H9 (cell line): ENCODE data around the gene CC2D2B. TPM values are rescaled to one million over a fixed set of nuclear protein-coding genes. Genes with fewer than 3 reads are reported as not detected.
"Not testable (repeated sequence)": the region's sequence is repeated elsewhere in the genome, so short reads cannot be mapped to it uniquely, and the experiment has no call there.

ENCODE experiments used
- DNase-seq: peaks from one replicate; pipeline ENCODE4 v3.0.0-alpha.2; 2017
- H2AFZ ChIP-seq: one replicate; pipeline ENCODE4 v1.6.1; 2013; ENCODE audit warnings: mild to moderate bottlenecking, low read length, control low read depth, moderate library complexity
- H2AK5ac ChIP-seq: 2 replicates; pipeline ENCODE4 v1.6.1; 2013; ENCODE audit warnings: low read length, control low read depth, mixed read lengths; ENCODE audit not compliant: insufficient read length
- H2BK120ac ChIP-seq: one replicate; pipeline ENCODE4 v1.6.1; 2013; ENCODE audit warnings: low read depth, mild to moderate bottlenecking, low read length, control low read depth, inconsistent platforms; ENCODE audit not compliant: poor library complexity, severe bottlenecking
- H2BK12ac ChIP-seq: 2 replicates; pipeline ENCODE4 v1.6.1; 2013; ENCODE audit warnings: low read length, control low read depth, mixed read lengths, low read depth; ENCODE audit not compliant: insufficient read length
- H2BK15ac ChIP-seq: 2 replicates; pipeline ENCODE4 v1.6.1; 2013; ENCODE audit warnings: low read depth, low read length, control low read depth
- H2BK20ac ChIP-seq: one replicate; pipeline ENCODE4 v1.6.1; 2013; ENCODE audit warnings: low read depth, mild to moderate bottlenecking, low read length, control low read depth, inconsistent platforms; ENCODE audit not compliant: poor library complexity, severe bottlenecking
- H2BK5ac ChIP-seq: 2 replicates; pipeline ENCODE4 v1.6.1; 2013; ENCODE audit warnings: low read length, control low read depth, mixed read lengths; ENCODE audit not compliant: insufficient read length
- H3K14ac ChIP-seq: 2 replicates; pipeline ENCODE4 v1.6.1; 2013; ENCODE audit warnings: low read length, control low read depth; ENCODE audit not compliant: insufficient read depth
- H3K18ac ChIP-seq: 2 replicates; pipeline ENCODE4 v1.6.1; 2013; ENCODE audit warnings: low read depth, mild to moderate bottlenecking, mixed read lengths, low read length, control low read depth; ENCODE audit not compliant: insufficient read length
- H3K23ac ChIP-seq: 2 replicates; pipeline ENCODE4 v1.6.1; 2013; ENCODE audit warnings: low read length, control low read depth, mixed read lengths, low read depth; ENCODE audit not compliant: insufficient read length
- H3K23me2 ChIP-seq: 2 replicates; pipeline ENCODE4 v1.6.1; 2013; ENCODE audit warnings: low read depth, mild to moderate bottlenecking, mixed read lengths, low read length, control low read depth; ENCODE audit not compliant: insufficient read length, poor library complexity, severe bottlenecking
- H3K27ac ChIP-seq: 2 replicates; pipeline ENCODE4 v1.5.1; 2013; ENCODE audit warnings: low read length, control low read depth, mixed read lengths, low read depth; ENCODE audit not compliant: insufficient read length
- H3K27me3 ChIP-seq: 2 replicates; pipeline ENCODE4 v1.6.1; 2013; ENCODE audit warnings: low read length, control low read depth, inconsistent platforms; ENCODE audit not compliant: insufficient read depth
- H3K4ac ChIP-seq: 2 replicates; pipeline ENCODE4 v1.6.1; 2013; ENCODE audit warnings: low read depth, mild to moderate bottlenecking, control low read depth, inconsistent platforms, low read length, moderate library complexity
- H3K4me1 ChIP-seq: 2 replicates; pipeline ENCODE4 v1.6.1; 2013; ENCODE audit warnings: low read length, control low read depth, inconsistent platforms; ENCODE audit not compliant: insufficient read depth
- H3K4me2 ChIP-seq: 2 replicates; pipeline ENCODE4 v1.6.1; 2013; ENCODE audit warnings: low read length, control low read depth, mixed read lengths; ENCODE audit not compliant: insufficient read length, insufficient read depth
- H3K56ac ChIP-seq: 2 replicates; pipeline ENCODE4 v1.6.1; 2013; ENCODE audit warnings: low read depth, mild to moderate bottlenecking, mixed read lengths, low read length, control low read depth; ENCODE audit not compliant: insufficient read length
- H3K79me1 ChIP-seq: 2 replicates; pipeline ENCODE4 v1.6.1; 2013; ENCODE audit warnings: low read depth, mild to moderate bottlenecking, moderate library complexity, low read length, control low read depth, inconsistent platforms; ENCODE audit not compliant: insufficient read depth, poor library complexity, severe bottlenecking
- H3K79me2 ChIP-seq: 2 replicates; pipeline ENCODE4 v1.6.1; 2013; ENCODE audit warnings: low read length, control low read depth, inconsistent platforms; ENCODE audit not compliant: insufficient read depth
- H3K9ac ChIP-seq: 2 replicates; pipeline ENCODE4 v1.6.1; 2013; ENCODE audit warnings: low read length, control low read depth, mixed read lengths; ENCODE audit not compliant: insufficient read length; ENCODE audit errors: extremely low read depth
- H3K9me3 ChIP-seq: one replicate; pipeline ENCODE4 v1.6.1; 2013; ENCODE audit warnings: low read depth, low read length, inconsistent platforms; ENCODE audit not compliant: control insufficient read depth
- H3T11ph ChIP-seq: one replicate; pipeline ENCODE4 v1.6.1; 2013; ENCODE audit warnings: mild to moderate bottlenecking, low read length, control low read depth, inconsistent platforms
- H4K20me1 ChIP-seq: one replicate; pipeline ENCODE4 v1.6.1; 2013; ENCODE audit not compliant: control insufficient read depth, insufficient read length, insufficient read depth
- H4K5ac ChIP-seq: 2 replicates; pipeline ENCODE4 v1.6.1; 2013; ENCODE audit warnings: low read depth, mild to moderate bottlenecking, mixed read lengths, low read length, control low read depth; ENCODE audit not compliant: insufficient read length
- H4K8ac ChIP-seq: replicated peaks from 2 replicates; pipeline ENCODE4 v1.6.1; 2013; ENCODE audit warnings: low read length, control low read depth, mixed read lengths, low read depth; ENCODE audit not compliant: insufficient read length
- H4K91ac ChIP-seq: 2 replicates; pipeline ENCODE4 v1.6.1; 2013; ENCODE audit warnings: low read depth, mild to moderate bottlenecking, moderate library complexity, mixed read lengths, low read length, control low read depth; ENCODE audit not compliant: insufficient read length
- H3K27ac Mint-ChIP-seq, 3 experiments: 2 replicates in 2 of 3; 3 replicates in 1 of 3; pipeline ENCODE4 v1.8.0; 2020 to 2021; ENCODE audit warnings: mixed read lengths in 3 of 3, mild to moderate bottlenecking in 1 of 3, moderate library complexity in 1 of 3
- H3K27me3 Mint-ChIP-seq: 2 replicates; pipeline ENCODE4 v1.8.0; 2021; ENCODE audit warnings: low read depth, mild to moderate bottlenecking, moderate library complexity, mixed read lengths
- H3K36me3 Mint-ChIP-seq, 3 experiments: 2 replicates in 2 of 3; 3 replicates in 1 of 3; pipeline ENCODE4 v1.8.0; 2020 to 2021; ENCODE audit warnings: low read depth in 3 of 3, mixed read lengths in 3 of 3; ENCODE audit not compliant: insufficient read depth in 1 of 3
- H3K4me1 Mint-ChIP-seq, 2 experiments: 2 replicates each; pipeline ENCODE4 v1.8.0; 2020; ENCODE audit warnings: mixed read lengths in 2 of 2
- H3K4me3 Mint-ChIP-seq, 2 experiments: 2 replicates in 1 of 2; 3 replicates in 1 of 2; pipeline ENCODE4 v1.8.0; 2020 to 2021; ENCODE audit warnings: mild to moderate bottlenecking in 2 of 2, mixed read lengths in 2 of 2, moderate library complexity in 1 of 2
- H3K9me3 Mint-ChIP-seq, 2 experiments: 2 replicates in 1 of 2; 3 replicates in 1 of 2; pipeline ENCODE4 v1.8.0; 2020; ENCODE audit warnings: mild to moderate bottlenecking in 2 of 2, mixed read lengths in 2 of 2, moderate library complexity in 1 of 2
- CTCF ChIP-seq: fragments of 200-600 bp; sonication (generic); conservative IDR thresholded peaks from 3 replicates; pipeline ENCODE4 v1.8.0; 2021; ENCODE audit warnings: antibody characterized with exemption, mild to moderate bottlenecking
- WGBS: extraction: QIAGEN DNeasy Blood & Tissue Kit; methylation state at CpG from one replicate; pipeline ENCODE4 v1.1.7; 2013; ENCODE audit warnings: missing lambda C conversion rate, low lambda C conversion rate, mixed read lengths; ENCODE audit not compliant: insufficient read length; ENCODE audit errors: extremely low coverage; 5-methylcytosine and 5-hydroxymethylcytosine counted together
- total RNA-seq: library from RNA; stranded (reverse); gene quantifications from 2 replicates; pipeline ENCODE4 v1.2.1, GENCODE V29; 2021

Gene CC2D2B
- total RNA-seq, 1 experiment from 2014 or later, result 0.72 TPM

GRCh38 chr10:95988702-95989101 lies 80.9 kb downstream of the CC2D2B start:
- Histone ChIP-seq H3K9ac (no peak overlapping the region), H3K23me2 (no peaks in the 10 kb centered on the region), H2AK5ac (no peak overlapping the region), H4K20me1 (no peaks in the 10 kb centered on the region), H3K56ac (no peak overlapping the region), H3T11ph (no peak overlapping the region), H3K27ac (no peak overlapping the region), H3K4me2 (no peak overlapping the region), H3K14ac (no peak overlapping the region), H4K5ac (no peak overlapping the region), H4K91ac (no peak overlapping the region), H2BK12ac (no peak overlapping the region), H2BK120ac (no peak overlapping the region), H3K18ac (no peak overlapping the region), H3K27me3 (no peaks in the 10 kb centered on the region), H3K79me1 (no peaks in the 10 kb centered on the region), H2BK5ac (no peak overlapping the region), H2BK15ac (no peak overlapping the region), H3K9me3 (no peaks in the 10 kb centered on the region), H2BK20ac (no peak overlapping the region), H4K8ac (no peak overlapping the region), H3K4me1 (no peaks in the 10 kb centered on the region), H2AFZ (no peak overlapping the region), H3K23ac (no peak overlapping the region), H3K4ac (no peak overlapping the region), H3K79me2 (no peaks in the 10 kb centered on the region)
- peaks cover 11 to 17% of the 10 kb centered on the region in 2 experiments for H3K4me1 Mint-ChIP-seq
- no peak overlapping the region for H3K27ac Mint-ChIP-seq
- no CpG with 5 or more reads among the region's 3 CpGs for WGBS
- peaks cover 0 to 4% of the 10 kb centered on the region in 2 experiments; a peak in 2 of 5 replicates for H3K9me3 Mint-ChIP-seq
- no peak overlapping the region for H3K4me3 Mint-ChIP-seq
- H3K27me3 Mint-ChIP-seq, result no peaks in the 10 kb centered on the region; the same call in none of the 2 replicates
- no peaks in the 10 kb centered on the region; a peak in 1 of 7 replicates for H3K36me3 Mint-ChIP-seq
- DNase-seq, result no peak
- no peak for TF ChIP-seq CTCF

DNA sequence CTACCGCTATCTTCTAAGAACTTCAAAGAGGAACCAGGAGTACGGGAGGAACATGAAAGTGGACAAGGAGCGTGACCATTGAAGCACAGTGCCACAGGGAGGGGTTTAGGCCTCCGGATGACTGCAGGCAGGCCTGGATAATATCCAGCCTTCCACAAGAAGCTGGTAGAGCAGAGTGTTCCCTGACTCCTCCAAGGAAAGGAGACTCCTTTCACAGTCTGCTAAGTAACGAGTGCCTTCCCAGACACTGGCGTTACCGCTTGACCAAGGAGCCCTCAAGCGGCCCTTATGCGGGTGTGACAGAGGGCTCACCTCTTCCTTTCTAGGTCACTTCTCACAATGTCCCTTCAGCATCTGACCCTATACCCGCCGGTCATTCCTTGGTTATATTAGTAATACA lies 86.6 kb downstream of the CC2D2B start:
- H3K56ac ChIP-seq, H3K18ac ChIP-seq, H3K27ac ChIP-seq, H3K4me3 Mint-ChIP-seq, H2BK20ac ChIP-seq, H3K27ac Mint-ChIP-seq, H2AK5ac ChIP-seq, H3K4ac ChIP-seq, H2BK15ac ChIP-seq, H4K20me1 ChIP-seq, H3K79me1 ChIP-seq, H3K23me2 ChIP-seq, H3K9me3 Mint-ChIP-seq, H2BK5ac ChIP-seq, H4K5ac ChIP-seq, H3K4me1 ChIP-seq, H3T11ph ChIP-seq, H2AFZ ChIP-seq, H2BK12ac ChIP-seq, H3K14ac ChIP-seq, H4K91ac ChIP-seq, H3K27me3 ChIP-seq, H3K4me2 ChIP-seq, H3K9me3 ChIP-seq, H3K27me3 Mint-ChIP-seq, H2BK120ac ChIP-seq, H3K36me3 Mint-ChIP-seq, DNase-seq, H3K9ac ChIP-seq, H3K79me2 ChIP-seq, H4K8ac ChIP-seq, H3K23ac ChIP-seq: not testable (repeated sequence)
- H3K4me1 Mint-ChIP-seq, result peaks cover 3 to 13% of the 10 kb centered on the region in 2 experiments
- whole genome bisulfite sequencing, result no CpG with 5 or more reads among the region's 11 CpGs
